Measurements from ENCODE around the gene BRF1. TPM values are rescaled to one million over a fixed set of nuclear protein-coding genes. Genes with fewer than 3 reads are reported as not detected.

BRF1 gene
- total RNA-seq, 1 donor from 2014 or later, result 48.4 TPM

- ATAC-seq (peak; percentile 48), DNase-seq (ENCODE audit: low spot score) (no peak)
- intact Hi-C loops (cut with DNase I), result no loop called here
Measured at GRCh38 chr14:105161964-105162668, 138.7 kb downstream of the BRF1 start.

GRCh38 chr14:105161309-105161708 lies 139.5 kb downstream of the BRF1 start:
- ATAC-seq, result no peak
- intact Hi-C loops (cut with DNase I), result no loop called here

GRCh38 chr14:105160776-105161175 lies 140.0 kb downstream of the BRF1 start:
- no peak for ATAC-seq
- DNase-seq (ENCODE audit: low spot score), result no peak
- intact Hi-C loops (cut with DNase I), result no loop called here

More at GRCh38 chr14:105161309-105161708, 139.5 kb downstream of the BRF1 start:
- DNase-seq (ENCODE audit: low spot score), result no peak

- ATAC-seq (no peak), DNase-seq (ENCODE audit: low spot score) (no peak)
- intact Hi-C loops (cut with DNase I), result no loop called here
Measured at GRCh38 chr14:105159344-105159743, 141.5 kb downstream of the BRF1 start.

Other genes starting within 250 kb of the BRF1 start
- gene GPR132, start 235.6 kb downstream of the BRF1 start, total RNA-seq, result 3.2 TPM
- gene JAG2, start 132.2 kb downstream of the BRF1 start, total RNA-seq, result 24.9 TPM
- 21.7 TPM for gene NUDT14, start 119.7 kb downstream of the BRF1 start, total RNA-seq
- 34.7 TPM for gene BTBD6, start 52.5 kb downstream of the BRF1 start, total RNA-seq
- gene PACS2, start 13.7 kb upstream of the BRF1 start, total RNA-seq, result 152 TPM
- 6.0 TPM for gene TEX22, start 97.5 kb upstream of the BRF1 start, total RNA-seq
- 95.2 TPM for gene MTA1, start 118.8 kb upstream of the BRF1 start, total RNA-seq
- 172 TPM for gene CRIP2, start 173.8 kb upstream of the BRF1 start, total RNA-seq
- gene CRIP1, start 185.9 kb upstream of the BRF1 start, total RNA-seq, result 112 TPM
- 14.1 TPM for gene TEDC1, start 190.2 kb upstream of the BRF1 start, total RNA-seq
- gene TMEM121, start 225.6 kb upstream of the BRF1 start, total RNA-seq, result 8.7 TPM